ENCODE measurements around the gene JADE2.
A peak's percentile ranks its signal among the peaks of the same experiment; 100 is the strongest.

The JADE2 gene

GRCh38 chr5:134571693-134572405 lies 46.4 kb downstream of the JADE2 start:
- DNase-seq: no peak

GRCh38 chr5:134572811-134573210 lies 47.3 kb downstream of the JADE2 start:
- no peak for DNase-seq

- no peak for DNase-seq
Measured at GRCh38 chr5:134574521-134574920, 49.1 kb downstream of the JADE2 start.

GRCh38 chr5:134575316-134575715 lies 49.8 kb downstream of the JADE2 start:
- DNase-seq: no peak

GRCh38 chr5:134576386-134577021 lies 51.0 kb downstream of the JADE2 start:
- no peak for DNase-seq

- no peak for DNase-seq
Measured at GRCh38 chr5:134577022-134577795, 51.7 kb downstream of the JADE2 start.

- DNase-seq: peak; percentile 81
Measured at GRCh38 chr5:134577796-134578577, 52.5 kb downstream of the JADE2 start.

GRCh38 chr5:134578578-134579283 lies 53.3 kb downstream of the JADE2 start:
- DNase-seq: no peak

- no peak for DNase-seq
Measured at GRCh38 chr5:134579284-134579771, 53.9 kb downstream of the JADE2 start.

- DNase-seq: no peak
Measured at GRCh38 chr5:134580001-134580460, 54.6 kb downstream of the JADE2 start.

- DNase-seq: no peak
Measured at GRCh38 chr5:134581241-134581981, 55.9 kb downstream of the JADE2 start.

- no peak for DNase-seq
Measured at GRCh38 chr5:134582281-134582680, 56.8 kb downstream of the JADE2 start.

- no peak for DNase-seq
Measured at GRCh38 chr5:134582941-134583340, 57.5 kb downstream of the JADE2 start.

- DNase-seq: no peak
Measured at GRCh38 chr5:134583766-134584165, 58.3 kb downstream of the JADE2 start.

- no peak for DNase-seq
Measured at GRCh38 chr5:134584662-134585061, 59.2 kb downstream of the JADE2 start.

GRCh38 chr5:134585966-134586365 lies 60.5 kb downstream of the JADE2 start:
- DNase-seq: no peak

GRCh38 chr5:134586866-134587524 lies 61.5 kb downstream of the JADE2 start:
- DNase-seq: peak; percentile 91

GRCh38 chr5:134590992-134591659 lies 65.7 kb downstream of the JADE2 start:
- peak; percentile 76 for DNase-seq

- no peak for DNase-seq
Measured at GRCh38 chr5:134592141-134592746, 66.8 kb downstream of the JADE2 start.

GRCh38 chr5:134594336-134594735 lies 68.9 kb downstream of the JADE2 start:
- no peak for DNase-seq

Measured in activated CD4-positive, alpha-beta T cell treated with anti-CD3 and anti-CD28 coated beads, Interleukin-2, Interleukin-6, amounts not matched to agents 100 ng/mL and 50 ng/mL, durations not matched to agents 16 hours and 8 hours (primary cell).